Body of pancreas (tissue), 4 donors: ENCODE measurements around the gene IFNE.

Experiments used
- POLR2A ChIP-seq, 3 donors: fragments of 450-650 bp; IDR thresholded peaks; one replicate each; pipeline ENCODE4 v1.6.1; 2016; ENCODE audit warnings: antibody characterized with exemption in 3 of 3, mild to moderate bottlenecking in 2 of 3
- TF ChIP-seq, protein P1 (sequence below), 7 experiments: fragments of 450-650 bp in 4 of 7; fragments of 200-600 bp in 3 of 7; sonication (generic) in 3 of 7; IDR thresholded peaks; one replicate each; pipeline ENCODE4 v1.5.1; 2016 to 2019; ENCODE audit warnings: antibody characterized with exemption in 7 of 7

DNA sequence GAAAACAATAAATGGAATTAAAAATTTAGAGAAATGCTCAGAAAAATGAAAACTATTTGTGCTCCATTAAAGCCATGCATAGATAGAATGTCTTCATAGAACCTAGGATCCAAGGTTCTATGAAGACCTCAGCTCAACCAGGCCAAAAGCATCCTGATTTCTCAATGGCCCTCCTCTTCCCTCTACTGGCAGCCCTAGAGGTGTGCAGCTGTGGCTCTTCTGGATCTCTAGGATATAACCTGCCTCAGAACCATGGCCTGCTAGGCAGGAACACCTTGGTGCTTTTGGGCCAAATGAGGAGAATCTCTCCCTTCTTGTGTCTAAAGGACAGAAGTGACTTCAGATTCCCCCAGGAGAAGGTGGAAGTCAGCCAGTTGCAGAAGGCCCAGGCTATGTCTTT is 26.8 kb downstream of the IFNE start:
- TF ChIP-seq, protein P1, sequence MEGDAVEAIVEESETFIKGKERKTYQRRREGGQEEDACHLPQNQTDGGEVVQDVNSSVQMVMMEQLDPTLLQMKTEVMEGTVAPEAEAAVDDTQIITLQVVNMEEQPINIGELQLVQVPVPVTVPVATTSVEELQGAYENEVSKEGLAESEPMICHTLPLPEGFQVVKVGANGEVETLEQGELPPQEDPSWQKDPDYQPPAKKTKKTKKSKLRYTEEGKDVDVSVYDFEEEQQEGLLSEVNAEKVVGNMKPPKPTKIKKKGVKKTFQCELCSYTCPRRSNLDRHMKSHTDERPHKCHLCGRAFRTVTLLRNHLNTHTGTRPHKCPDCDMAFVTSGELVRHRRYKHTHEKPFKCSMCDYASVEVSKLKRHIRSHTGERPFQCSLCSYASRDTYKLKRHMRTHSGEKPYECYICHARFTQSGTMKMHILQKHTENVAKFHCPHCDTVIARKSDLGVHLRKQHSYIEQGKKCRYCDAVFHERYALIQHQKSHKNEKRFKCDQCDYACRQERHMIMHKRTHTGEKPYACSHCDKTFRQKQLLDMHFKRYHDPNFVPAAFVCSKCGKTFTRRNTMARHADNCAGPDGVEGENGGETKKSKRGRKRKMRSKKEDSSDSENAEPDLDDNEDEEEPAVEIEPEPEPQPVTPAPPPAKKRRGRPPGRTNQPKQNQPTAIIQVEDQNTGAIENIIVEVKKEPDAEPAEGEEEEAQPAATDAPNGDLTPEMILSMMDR (IDR thresholded peaks at IDR 0.05), result peak in 6 of 7 experiments; percentile 20 to 55 (median 40)
- TF ChIP-seq POLR2A (IDR thresholded peaks at IDR 0.05), result no peak
